Stimulated activated CD4-positive, alpha-beta T cell treated with anti-CD3 and anti-CD28 coated beads, Interleukin-12 subunit alpha, Interleukin-12 subunit beta, amount 100 ng/mL, for 4 hours (primary cell): Measurements from ENCODE around the gene SCNM1.

Source experiments
- DNase-seq: peaks from one replicate; pipeline ENCODE4 v3.0.0-alpha.2; 2020

The SCNM1 gene

GRCh38 chr1:151165738-151166504 is at the start of gene SCNM1, which contains the start of gene LYSMD1:
Gene SCNM1 (plus strand): TSS chr1:151166144. CDS start chr1:151166153, 9 bp downstream.
Gene LYSMD1 (minus strand): TSS chr1:151165902. CDS start chr1:151165258, 644 bp downstream.
- DNase-seq, result peak; percentile 90

GRCh38 chr1:151124763-151125403 is 41.1 kb upstream of the SCNM1 start:
- no peak for DNase-seq

GRCh38 chr1:151128800-151129199 is 37.1 kb upstream of the SCNM1 start:
- DNase-seq, result no peak

- DNase-seq, result peak; percentile 75
Observed at GRCh38 chr1:151130987-151131586, 34.9 kb upstream of the SCNM1 start.

- no peak for DNase-seq
Observed at GRCh38 chr1:151131701-151132334, 34.1 kb upstream of the SCNM1 start.

DNA sequence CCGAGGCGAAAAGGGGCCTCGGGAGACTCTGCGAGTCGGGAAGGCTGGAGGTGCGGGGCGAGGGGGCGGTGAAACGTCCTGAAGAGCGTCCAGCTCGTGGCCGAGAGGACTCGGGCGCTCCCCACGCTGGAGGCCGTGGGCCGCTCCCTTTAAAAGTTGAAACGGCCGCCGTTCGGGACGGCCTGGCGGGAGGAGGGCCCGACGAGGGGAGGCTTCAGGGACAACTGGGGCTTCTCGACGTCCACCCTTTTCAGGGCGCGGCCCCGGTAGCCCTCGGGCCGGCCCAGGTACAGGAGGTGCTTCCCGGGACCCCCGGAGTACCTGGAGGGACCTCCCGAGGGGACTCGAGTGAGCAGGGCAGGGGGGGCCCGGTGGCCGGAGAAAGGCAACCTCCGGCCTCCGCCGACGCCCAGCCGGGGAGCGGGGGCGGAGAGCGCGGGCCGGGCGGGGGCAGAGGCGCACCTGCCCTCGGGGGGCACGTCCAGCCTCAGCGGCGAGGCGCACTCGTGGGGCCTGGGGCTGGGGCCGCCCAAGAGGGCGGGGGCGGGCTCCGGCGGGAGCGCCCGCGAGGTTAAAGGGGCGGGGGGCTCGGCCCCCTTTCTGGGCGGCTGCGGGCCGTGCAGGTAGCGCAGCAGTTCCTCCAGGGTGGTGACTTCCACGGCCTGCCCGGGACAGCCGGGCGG is 33.5 kb upstream of the SCNM1 start:
- no peak for DNase-seq

DNA sequence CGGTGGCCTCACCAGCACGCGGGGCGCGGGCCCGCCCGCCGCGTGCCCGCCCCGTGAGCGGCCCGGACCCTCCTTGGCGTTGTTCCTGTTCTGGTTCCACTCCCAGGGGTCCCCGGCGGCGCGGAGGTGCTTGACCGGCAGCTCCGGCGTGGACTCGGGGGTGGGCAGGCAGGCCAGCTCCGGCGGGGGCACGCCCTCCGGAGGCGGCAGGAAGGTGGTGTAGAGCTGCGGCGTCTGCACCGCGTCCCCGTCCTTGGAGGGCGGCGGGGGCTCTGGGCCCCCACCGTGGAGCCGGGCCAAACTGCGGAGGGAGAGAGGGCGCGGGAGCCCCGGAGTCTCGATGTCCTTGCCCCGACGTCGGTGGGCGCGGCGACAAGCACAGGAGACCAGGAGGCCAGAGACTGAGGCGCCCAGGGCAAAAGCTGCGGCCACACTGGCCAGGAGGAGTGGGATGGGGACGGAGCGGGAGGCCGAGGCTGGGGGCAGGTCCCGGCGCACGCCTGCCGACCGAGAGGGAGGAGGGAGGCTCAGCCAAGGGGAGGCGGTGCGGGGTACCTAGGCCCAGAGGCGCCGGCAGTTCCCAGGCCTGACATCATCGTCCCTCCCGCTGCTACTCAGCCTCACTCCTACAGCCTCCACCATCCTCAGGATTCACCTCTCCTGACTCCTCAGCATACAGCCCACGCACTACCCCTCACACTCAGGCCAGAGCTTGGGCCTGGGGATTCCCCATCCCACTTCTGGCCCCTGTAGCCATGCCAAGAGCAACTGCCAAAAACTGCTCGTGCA is 32.7 kb upstream of the SCNM1 start:
- no peak for DNase-seq

DNA sequence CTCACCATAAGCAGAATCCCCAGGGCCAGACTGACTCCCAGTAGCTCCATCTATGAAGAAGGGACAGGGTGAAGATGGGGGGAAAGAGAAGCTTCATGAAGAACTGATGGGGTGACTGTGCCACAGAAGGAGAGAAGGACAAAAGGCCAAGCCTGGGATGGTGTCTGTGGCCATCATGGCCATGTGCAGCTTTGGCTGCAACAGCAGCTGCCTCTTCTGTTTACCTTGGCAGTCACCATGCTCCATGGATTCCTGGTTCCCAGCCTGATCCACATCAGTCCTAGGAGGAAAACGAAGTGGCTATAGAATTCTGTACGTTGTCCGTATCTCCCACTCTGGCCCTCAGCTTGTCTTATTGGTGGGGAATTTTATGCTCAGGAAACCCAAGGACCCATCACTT is 31.5 kb upstream of the SCNM1 start:
- DNase-seq, result no peak

DNA sequence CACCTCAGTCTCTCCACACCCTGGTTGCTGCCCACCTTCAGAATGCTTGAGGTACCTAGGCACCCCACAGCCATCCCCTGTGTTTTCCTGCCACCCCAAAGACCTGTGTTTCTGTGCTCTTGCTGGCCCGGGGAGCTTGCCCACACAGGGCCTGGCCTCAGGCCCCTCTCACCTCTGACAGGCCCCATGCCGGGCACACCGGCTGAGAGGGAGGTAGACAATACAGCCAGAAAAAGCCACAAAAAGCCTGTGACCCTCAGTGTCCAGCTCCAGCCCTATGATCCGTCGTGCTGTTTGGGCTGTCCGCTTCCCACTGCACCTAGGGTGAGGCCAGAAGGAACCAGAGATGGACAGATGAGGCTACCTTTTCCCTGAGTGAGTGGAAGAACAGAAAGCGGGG is 31.0 kb upstream of the SCNM1 start:
- no peak for DNase-seq

DNA sequence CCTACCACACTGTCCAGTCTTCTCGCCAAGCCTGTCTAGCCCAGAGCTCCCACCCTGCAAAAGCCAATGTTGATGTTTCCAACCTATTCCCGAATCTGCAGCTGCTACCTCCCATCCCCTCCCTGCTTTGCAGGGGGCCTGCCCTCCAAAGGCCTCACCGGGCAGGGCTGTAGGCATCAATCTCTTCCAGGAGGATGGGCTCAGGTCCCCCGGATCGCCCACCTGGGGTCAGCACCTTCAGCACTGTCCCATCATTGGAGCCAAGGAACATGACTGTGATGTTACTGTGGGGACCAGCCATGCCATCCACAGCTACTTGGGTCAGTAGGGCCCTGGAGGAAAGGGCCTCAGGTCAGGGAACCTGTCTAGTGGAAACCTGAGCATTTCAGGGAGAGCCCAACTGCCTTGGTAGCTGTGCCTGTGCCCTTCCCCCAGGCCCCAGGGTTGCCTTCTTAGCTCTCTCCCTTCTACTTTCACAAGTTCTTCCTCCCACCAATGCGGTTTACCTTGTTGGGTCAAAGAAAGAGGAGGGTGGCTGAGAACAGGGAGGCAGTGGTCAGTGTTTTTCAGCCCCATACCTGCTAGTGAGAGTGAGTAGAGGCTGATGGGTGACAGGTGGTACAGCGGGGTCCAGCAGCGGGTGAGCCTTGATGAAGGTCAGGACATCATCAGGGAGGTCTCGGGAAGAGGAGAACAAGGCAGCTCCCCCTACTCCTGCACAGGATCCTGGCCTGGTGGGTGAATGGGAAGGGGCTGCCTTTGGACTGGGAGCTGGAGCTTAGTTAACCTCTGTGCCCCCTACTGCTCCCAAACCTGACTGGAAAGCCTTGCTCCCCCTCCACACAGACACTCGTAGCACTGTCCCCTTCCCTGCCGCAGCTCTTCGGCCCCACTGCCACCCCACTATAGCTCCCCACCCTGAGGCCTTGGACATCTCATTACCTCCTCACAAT is 30.2 kb upstream of the SCNM1 start:
- DNase-seq, result no peak

DNA sequence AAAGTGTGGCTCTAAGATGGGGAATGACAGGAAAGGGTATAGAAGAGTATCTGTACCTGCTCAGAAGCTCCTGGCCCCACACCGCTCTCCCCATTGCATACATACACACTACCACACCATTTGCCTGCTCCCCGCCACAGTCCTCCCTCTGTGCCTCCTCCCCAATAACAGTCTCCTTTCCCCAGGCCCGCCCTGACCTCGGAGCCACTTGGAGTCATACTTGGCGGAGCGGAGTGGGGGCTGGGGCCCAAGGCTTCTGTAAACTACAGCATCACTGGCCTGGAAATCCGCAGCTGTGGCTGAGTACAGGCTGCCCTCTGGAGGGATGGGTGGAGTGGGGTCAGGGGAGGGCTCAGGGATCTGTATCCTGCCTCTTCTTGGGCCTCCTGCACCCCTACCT is 28.2 kb upstream of the SCNM1 start:
- no peak for DNase-seq

GRCh38 chr1:151142411-151143056 is 23.4 kb upstream of the SCNM1 start:
- no peak for DNase-seq

- DNase-seq, result no peak
Observed at GRCh38 chr1:151143057-151143435, 22.9 kb upstream of the SCNM1 start.

- DNase-seq, result no peak
Observed at GRCh38 chr1:151143986-151144385, 22.0 kb upstream of the SCNM1 start.

DNA sequence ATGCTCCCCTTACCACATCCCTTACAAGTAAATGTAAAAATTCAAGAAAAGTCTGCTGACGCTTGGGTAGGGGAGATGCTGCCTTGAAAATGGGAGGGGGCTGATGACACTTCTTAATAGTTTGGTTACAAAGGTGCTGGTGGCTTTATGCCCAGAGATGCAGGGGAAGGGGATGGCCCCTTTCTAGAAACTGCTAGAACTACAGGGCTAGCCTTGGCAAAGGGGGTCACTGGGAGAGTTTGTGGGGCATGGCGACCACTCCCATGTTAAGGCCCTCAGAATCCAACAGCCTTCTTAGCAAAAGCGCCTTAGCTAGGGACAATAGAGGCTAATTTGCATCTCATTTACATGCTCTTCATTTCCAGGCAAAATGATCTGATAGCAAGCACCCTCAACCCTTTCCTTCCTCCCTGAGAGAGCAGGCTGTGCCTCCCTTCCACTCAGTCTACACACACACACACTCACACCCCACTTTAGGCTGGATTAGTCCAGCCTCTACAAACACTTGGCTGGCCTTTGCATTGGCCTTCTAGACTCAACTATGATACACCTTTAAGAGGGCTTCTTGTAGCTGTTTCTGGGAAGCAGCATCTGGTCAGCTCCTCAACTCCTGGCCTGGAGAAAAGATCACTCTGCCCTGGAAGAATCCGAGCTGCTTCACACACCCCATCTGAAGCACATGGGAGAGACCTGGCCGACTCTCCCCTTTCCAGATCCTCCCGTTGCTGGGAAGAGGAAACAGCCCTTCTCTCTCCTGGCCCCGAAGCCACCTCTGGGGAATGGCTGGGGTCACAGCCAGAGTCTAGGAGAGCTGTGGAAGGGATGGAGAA is 21.3 kb upstream of the SCNM1 start:
- DNase-seq, result no peak

DNA sequence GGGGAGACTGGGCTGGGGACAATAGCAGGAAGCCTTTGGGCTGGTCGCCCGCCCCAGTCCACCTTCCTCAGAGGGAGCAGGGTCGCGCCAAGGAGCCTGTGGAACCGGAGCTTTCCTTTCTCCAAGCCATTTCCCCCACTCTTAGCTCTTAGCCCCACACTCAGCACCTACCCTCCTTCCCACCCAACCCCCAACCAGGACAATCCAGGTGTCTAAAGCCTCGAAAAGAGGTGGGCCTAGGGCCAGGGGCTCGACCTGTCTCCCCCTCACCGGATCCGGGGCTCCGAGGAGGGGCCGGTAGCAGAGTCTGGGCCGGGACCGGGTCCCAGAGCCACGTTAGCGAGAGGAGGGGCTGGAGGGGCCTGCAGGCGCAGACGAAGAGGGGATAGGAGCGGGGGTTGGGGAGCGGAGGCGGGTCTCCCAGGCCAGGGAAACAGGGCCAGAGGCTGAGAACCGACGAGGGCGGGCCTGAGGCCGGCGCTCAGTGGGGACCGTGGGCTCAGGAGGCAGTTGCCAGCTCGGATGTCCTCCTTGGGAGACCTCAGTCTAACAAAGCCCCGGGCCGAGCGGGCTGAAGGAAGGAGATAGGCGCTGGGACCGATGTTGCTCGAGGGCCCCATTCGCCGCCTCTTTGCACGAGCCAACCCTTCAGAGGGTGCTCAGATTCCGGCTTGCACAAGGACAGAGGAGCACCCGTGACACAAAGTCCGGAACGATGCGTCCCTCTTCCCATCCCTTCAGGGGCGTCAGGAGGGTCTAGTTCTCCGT is 20.5 kb upstream of the SCNM1 start:
- DNase-seq, result no peak

DNA sequence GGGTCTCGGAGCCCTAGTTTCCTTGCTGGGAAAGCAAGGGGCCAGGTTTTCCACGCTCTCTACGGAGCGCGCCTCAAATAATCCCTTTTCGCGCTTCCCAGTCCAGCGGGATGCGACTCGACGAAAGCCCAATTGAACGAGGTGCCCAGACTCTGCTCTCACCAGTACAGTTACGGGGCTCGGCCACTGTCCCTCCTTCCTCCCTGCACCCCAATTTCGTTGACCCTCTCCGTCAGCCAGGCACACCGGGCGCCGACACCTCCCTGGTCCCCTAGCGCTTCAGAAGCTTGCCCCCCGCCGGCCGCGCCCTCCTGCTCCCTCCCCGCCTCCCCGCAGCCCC is 19.9 kb upstream of the SCNM1 start:
- DNase-seq, result no peak

DNA sequence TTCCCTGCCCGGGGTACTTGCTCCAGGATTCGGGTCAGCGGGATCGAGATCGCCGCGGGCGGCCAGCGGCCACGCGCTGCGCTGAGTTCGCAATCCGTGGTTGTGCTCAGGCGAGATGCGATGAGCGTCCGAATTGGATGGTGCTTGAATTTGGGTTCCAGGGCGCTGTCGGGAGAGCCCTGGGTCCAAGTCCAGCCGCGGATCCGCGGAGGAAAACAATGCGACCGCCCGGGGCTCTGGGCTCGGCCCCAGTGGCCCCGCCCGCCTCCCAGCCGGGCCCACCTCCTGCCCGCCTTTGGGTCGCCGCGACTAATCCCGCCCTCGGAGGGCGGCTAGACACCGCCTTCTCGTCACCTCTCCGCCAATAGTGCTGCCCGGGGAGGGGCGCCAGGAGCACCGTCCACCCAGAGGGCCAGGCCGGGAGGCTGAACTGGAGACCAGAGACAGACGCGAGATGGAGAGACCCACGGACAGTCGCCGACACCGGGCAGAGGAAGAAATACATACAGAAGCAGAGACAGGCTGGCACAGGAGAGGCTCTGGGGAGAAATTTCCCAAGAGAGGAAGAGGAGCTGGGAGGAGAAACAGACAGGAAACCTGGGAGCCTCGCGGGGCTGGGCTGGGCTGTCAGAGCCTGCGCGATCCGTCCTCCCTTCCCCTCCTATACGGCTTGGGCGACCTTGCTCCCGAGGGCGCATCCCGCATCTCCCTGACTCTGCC is 19.4 kb upstream of the SCNM1 start, which contains the start of gene SEMA6C:
Gene SEMA6C, minus strand, starts transcription at position 220 of the 720 bp plus-strand sequence. CDS start 4,010 bp downstream, outside the sequence.
- DNase-seq, result peak; percentile 84
